Measurements from ENCODE around the gene PLSCR4. TPM values are rescaled to one million over a fixed set of nuclear protein-coding genes. Genes with fewer than 3 reads are reported as not detected.

PLSCR4 gene
- polyA plus RNA-seq, 2 of the 4 experiments (the other 2 are of a cell fraction) = 8.3 to 17.2 TPM

- H3K9me3 ChIP-seq = peaks cover 18% of the 10 kb centered on the region
- FAIRE-seq = no peak
- H3K4me2 ChIP-seq = no peak overlapping the region
- no peak overlapping the region for H3K4me3 ChIP-seq
- TF ChIP-seq FOXS1 (CRISPR knock-in tag; IDR thresholded peaks at IDR 0.05) (no peak), CBX2 (IDR thresholded peaks at IDR 0.05; ENCODE audit: borderline replicate concordance, low read depth) (no peak), EP300 (IDR thresholded peaks at IDR 0.05) (no peak), SREBF2 (IDR thresholded peaks at IDR 0.05) (no peak), POLR2AphosphoS2 (conservative IDR thresholded peaks at IDR 0.05; ENCODE audit: low read length) (no peak), PHF8 (IDR thresholded peaks at IDR 0.05; ENCODE audit: borderline replicate concordance, low read depth) (no peak), KDM5A (IDR thresholded peaks at IDR 0.05) (no peak), EHF (CRISPR knock-in tag; IDR thresholded peaks at IDR 0.05) (no peak), E2F6 (IDR thresholded peaks at IDR 0.05; ENCODE audit: borderline replicate concordance, low read depth) (no peak), BHLHE40 (IDR thresholded peaks at IDR 0.05; ENCODE audit: low read depth, low read length) (no peak), MAZ (IDR thresholded peaks at IDR 0.05; ENCODE audit: borderline replicate concordance, low read depth, low read length) (no peak), FOSL2 (IDR thresholded peaks at IDR 0.05) (no peak), FOSL2 (CRISPR knock-in tag; IDR thresholded peaks at IDR 0.05) (no peak), CHD4 (IDR thresholded peaks at IDR 0.05; ENCODE audit: borderline replicate concordance) (no peak), TFCP2L1 (CRISPR knock-in tag; IDR thresholded peaks at IDR 0.05) (no peak)
- TF ChIP-seq, protein P1, sequence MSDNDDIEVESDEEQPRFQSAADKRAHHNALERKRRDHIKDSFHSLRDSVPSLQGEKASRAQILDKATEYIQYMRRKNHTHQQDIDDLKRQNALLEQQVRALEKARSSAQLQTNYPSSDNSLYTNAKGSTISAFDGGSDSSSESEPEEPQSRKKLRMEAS (IDR thresholded peaks at IDR 0.05) = no peak
- no peak for DNase-seq (ENCODE audit: low read depth in 1 of 2, low spot score in 1 of 2)
- POLR2A ChIA-PET = no interaction called here
- no peak overlapping the region for H3K27ac ChIP-seq
- CTCF ChIA-PET = interaction anchor here (1.2 to 1.3 kb wide), 2 partner anchors 9 to 344 kb away, joined by 3 to 4 read pairs; no protein-coding TSS in a partner anchor
- no peak for ATAC-seq
- H3K4me1 ChIP-seq = no peaks in the 10 kb centered on the region
These were observed 17.4 kb downstream of the PLSCR4 start for GRCh38 chr3:146233487-146233886.

GRCh38 chr3:146227486-146227885 is 23.4 kb downstream of the PLSCR4 start:
- ATAC-seq (no peak), FAIRE-seq (no peak), DNase-seq (ENCODE audit: low read depth in 1 of 2, low spot score in 1 of 2) (no peak)
- TF ChIP-seq MAZ (IDR thresholded peaks at IDR 0.05; ENCODE audit: borderline replicate concordance, low read depth, low read length) (no peak), RARB (CRISPR knock-in tag; IDR thresholded peaks at IDR 0.05) (no peak), JUNB (IDR thresholded peaks at IDR 0.05) (no peak), GATA3 (IDR thresholded peaks at IDR 0.05; ENCODE audit: borderline replicate concordance) (no peak), CEBPB (IDR thresholded peaks at IDR 0.05) (no peak), ZSCAN20 (CRISPR knock-in tag; IDR thresholded peaks at IDR 0.05) (no peak), NR3C1 (IDR thresholded peaks at IDR 0.05) (no peak), HDAC2 (IDR thresholded peaks at IDR 0.05) (no peak), CHD4 (IDR thresholded peaks at IDR 0.05; ENCODE audit: borderline replicate concordance) (no peak), CBX8 (IDR thresholded peaks at IDR 0.05) (no peak), PBX3 (IDR thresholded peaks at IDR 0.05) (no peak), POLR2A (IDR thresholded peaks at IDR 0.05; ENCODE audit: low read length) (no peak)
- Histone ChIP-seq H3K9me3 (no peaks in the 10 kb centered on the region), H3K4me3 (no peak overlapping the region), H3K27ac (no peak overlapping the region), H3K4me2 (no peak overlapping the region), H3K4me1 (peaks cover 15% of the 10 kb centered on the region)
- CTCF ChIA-PET = interaction anchor here (0.5 to 2.9 kb wide), 3 partner anchors 100 to 414 kb away, joined by 3 to 13 read pairs (median 6); no protein-coding TSS in a partner anchor
- WGBS (ENCODE audit: missing lambda C conversion rate) = 88% methylated on average over 1 of the region's 1 CpG
- POLR2A ChIA-PET = no interaction called here

- ChIA-PET POLR2A (no interaction called here), CTCF (interaction anchor here (0.7 to 2.9 kb wide), 4 partner anchors 15 to 350 kb away, joined by 3 to 13 read pairs (median 5); no protein-coding TSS in a partner anchor)
- Histone ChIP-seq H3K4me1 (peaks cover 18% of the 10 kb centered on the region), H3K4me2 (no peak overlapping the region), H3K9me3 (no peaks in the 10 kb centered on the region), H3K27ac (no peak overlapping the region), H3K4me3 (no peak overlapping the region)
- DNase-seq (ENCODE audit: low read depth in 1 of 2, low spot score in 1 of 2) (no peak), ATAC-seq (no peak), FAIRE-seq (no peak)
- WGBS (ENCODE audit: missing lambda C conversion rate) = 87% methylated on average over 2 of the region's 2 CpGs
- TF ChIP-seq ESRRA (IDR thresholded peaks at IDR 0.05; ENCODE audit: borderline replicate concordance, low read length) = no peak
- TF ChIP-seq RCOR1 (IDR thresholded peaks at IDR 0.05; ENCODE audit: low read depth, low read length) = no peak
- TF ChIP-seq HEYL (CRISPR knock-in tag; IDR thresholded peaks at IDR 0.05) = no peak
- TF ChIP-seq CHD4 (IDR thresholded peaks at IDR 0.05; ENCODE audit: borderline replicate concordance) = no peak
- TF ChIP-seq CTCF (IDR thresholded peaks at IDR 0.05) = no peak
- no peak for TF ChIP-seq SMC3 (IDR thresholded peaks at IDR 0.05)
- no peak for TF ChIP-seq KDM5A (IDR thresholded peaks at IDR 0.05)
- TF ChIP-seq FOSL2 (IDR thresholded peaks at IDR 0.05) = no peak
- no peak for TF ChIP-seq FOSL2 (CRISPR knock-in tag; IDR thresholded peaks at IDR 0.05)
- no peak for TF ChIP-seq EHMT2 (IDR thresholded peaks at IDR 0.05; ENCODE audit: low read depth)
- TF ChIP-seq RAD21 (conservative IDR thresholded peaks at IDR 0.05 in 1 of 2, IDR thresholded peaks at IDR 0.05 in 1 of 2) = no peak
- TF ChIP-seq MYC (IDR thresholded peaks at IDR 0.05; ENCODE audit: borderline replicate concordance, low read length) = no peak
- no peak for TF ChIP-seq NR3C1 (IDR thresholded peaks at IDR 0.05)
- no peak for TF ChIP-seq MAFK (IDR thresholded peaks at IDR 0.05; ENCODE audit: partially characterized antibody)
These were observed 24.0 kb downstream of the PLSCR4 start for GRCh38 chr3:146226881-146227280.

All from A549 (cell line).